NCI-H2029 (cell line): ENCODE data around the gene RNF10.
"Not testable (repeated sequence)": the region's sequence is repeated elsewhere in the genome, so short reads cannot be mapped to it uniquely, and the experiment has no call there.

Experiments used
- DNase-seq: peaks from one replicate; lab custom pipeline; 2025; lab: John Stamatoyannopoulos, UW

RNF10 gene

GRCh38 chr12:120580787-120581723 lies 46.9 kb downstream of the RNF10 start, which contains the start of gene POP5:
TSS of gene POP5 (minus strand) at chr12:120581402. CDS start at chr12:120581362, 40 bp downstream.
- DNase-seq: peak; percentile 99

GRCh38 chr12:120581998-120582397 lies 47.8 kb downstream of the RNF10 start:
- DNase-seq: no peak

GRCh38 chr12:120583478-120584030 lies 49.4 kb downstream of the RNF10 start:
- peak; percentile 45 for DNase-seq

- DNase-seq: no peak
Observed at GRCh38 chr12:120584343-120585149, 50.4 kb downstream of the RNF10 start.

- no peak for DNase-seq
Observed at GRCh38 chr12:120586206-120586605, 52.0 kb downstream of the RNF10 start.

GRCh38 chr12:120586860-120587259 lies 52.7 kb downstream of the RNF10 start:
- no peak for DNase-seq

GRCh38 chr12:120588371-120588770 lies 54.2 kb downstream of the RNF10 start:
- no peak for DNase-seq

- DNase-seq: no peak
Observed at GRCh38 chr12:120588948-120589930, 55.1 kb downstream of the RNF10 start.

- no peak for DNase-seq
Observed at GRCh38 chr12:120590741-120591407, 56.7 kb downstream of the RNF10 start.

GRCh38 chr12:120592121-120593049 lies 58.2 kb downstream of the RNF10 start:
- no peak for DNase-seq

- DNase-seq: no peak
Observed at GRCh38 chr12:120596901-120597300, 62.7 kb downstream of the RNF10 start.

- no peak for DNase-seq
Observed at GRCh38 chr12:120597861-120598260, 63.7 kb downstream of the RNF10 start.

- DNase-seq: no peak
Observed at GRCh38 chr12:120598674-120599463, 64.7 kb downstream of the RNF10 start.

GRCh38 chr12:120599672-120600552 lies 65.8 kb downstream of the RNF10 start:
- DNase-seq: no peak

GRCh38 chr12:120602416-120602815 lies 68.3 kb downstream of the RNF10 start:
- DNase-seq: not testable (repeated sequence)

- DNase-seq: no peak
Observed at GRCh38 chr12:120610560-120610959, 76.4 kb downstream of the RNF10 start.

- not testable (repeated sequence) for DNase-seq
Observed at GRCh38 chr12:120611534-120611933, 77.4 kb downstream of the RNF10 start.

GRCh38 chr12:120614848-120615247 lies 80.7 kb downstream of the RNF10 start:
- DNase-seq: no peak
